ENCODE data around the gene CLCN7. TPM values are rescaled to one million over a fixed set of nuclear protein-coding genes. Genes with fewer than 3 reads are reported as not detected.

The CLCN7 gene
- total RNA-seq, 4 donors from 2014 or later: 46.3 to 140 (median 72.4) TPM

DNA sequence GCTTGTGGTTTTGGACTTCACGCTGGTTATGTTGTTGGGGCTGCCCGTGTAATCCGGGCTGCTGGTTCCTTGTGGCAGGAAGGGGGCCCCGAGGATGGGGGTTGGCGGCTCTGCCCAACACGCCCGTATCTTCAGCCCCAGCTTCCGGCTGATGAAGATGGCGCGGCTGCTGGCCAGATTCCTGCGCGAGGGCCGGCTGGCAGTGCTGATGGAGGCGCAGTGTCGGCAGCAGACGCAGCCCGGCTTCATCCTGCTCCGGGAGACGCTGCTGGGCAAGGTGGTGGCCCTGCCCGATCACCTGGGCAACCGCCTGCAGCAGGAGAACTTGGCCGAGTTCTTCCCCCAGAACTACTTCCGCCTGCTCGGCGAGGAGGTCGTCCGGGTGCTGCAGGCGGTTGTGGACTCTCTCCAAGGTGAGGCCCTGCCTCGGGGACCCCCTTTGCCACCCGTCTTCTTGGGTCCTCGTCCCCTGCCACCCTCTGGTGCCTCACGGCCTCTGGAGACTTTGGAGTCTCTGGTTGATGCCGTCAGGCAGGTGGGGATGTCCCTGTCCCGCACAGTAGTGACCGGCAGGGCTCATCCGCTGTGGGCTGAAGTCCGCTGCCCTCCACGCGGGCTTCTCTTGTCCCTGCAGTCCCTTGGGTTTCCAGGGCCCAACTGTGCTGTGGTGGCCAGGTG lies 20.5 kb upstream of the CLCN7 start:
- intact Hi-C loops (cut with DNase I; ENCODE audit: low total_unique reads): no loop called here
- WGBS, 2 donors: 92 to 93% methylated on average over 20 to 39 of the region's 39 CpGs
- H3K4me3 ChIP-seq (ENCODE audit: low read depth, poor library complexity, severe bottlenecking): no peak overlapping the region
- DNase-seq (ENCODE audit: low spot score in 2 of 2): no peak
- TF ChIP-seq POLR2A (IDR thresholded peaks at IDR 0.05): no peak
- TF ChIP-seq CTCF (IDR thresholded peaks at IDR 0.05): no peak

DNA sequence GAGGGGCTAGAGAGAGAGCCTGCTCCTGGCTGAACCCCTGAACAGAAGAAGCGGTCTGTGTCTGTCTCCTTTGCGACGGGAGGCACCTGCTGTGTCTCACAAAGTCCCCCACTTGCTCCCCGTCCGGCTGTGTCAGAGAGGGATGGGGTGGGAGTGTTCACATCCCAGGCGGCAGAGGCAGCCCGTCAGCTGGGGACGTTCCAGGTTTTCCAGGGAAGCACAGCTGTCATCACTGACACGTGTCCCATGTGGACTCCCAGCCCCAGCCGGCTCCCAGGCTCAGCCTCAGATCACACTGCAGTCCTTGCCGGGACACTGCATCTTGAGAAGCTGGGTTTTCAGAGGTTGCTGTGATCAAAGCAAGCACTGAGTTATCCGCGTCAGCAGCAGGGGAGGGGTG lies 19.9 kb upstream of the CLCN7 start:
- DNase-seq (ENCODE audit: low spot score in 2 of 2): no peak
- WGBS, 2 donors: 56 to 74% methylated on average over 13 of the region's 13 CpGs
- intact Hi-C loops (cut with DNase I; ENCODE audit: low total_unique reads): no loop called here
- no peak overlapping the region for H3K4me3 ChIP-seq (ENCODE audit: low read depth, poor library complexity, severe bottlenecking)
- TF ChIP-seq POLR2A (IDR thresholded peaks at IDR 0.05) (no peak), CTCF (IDR thresholded peaks at IDR 0.05) (no peak)

DNA sequence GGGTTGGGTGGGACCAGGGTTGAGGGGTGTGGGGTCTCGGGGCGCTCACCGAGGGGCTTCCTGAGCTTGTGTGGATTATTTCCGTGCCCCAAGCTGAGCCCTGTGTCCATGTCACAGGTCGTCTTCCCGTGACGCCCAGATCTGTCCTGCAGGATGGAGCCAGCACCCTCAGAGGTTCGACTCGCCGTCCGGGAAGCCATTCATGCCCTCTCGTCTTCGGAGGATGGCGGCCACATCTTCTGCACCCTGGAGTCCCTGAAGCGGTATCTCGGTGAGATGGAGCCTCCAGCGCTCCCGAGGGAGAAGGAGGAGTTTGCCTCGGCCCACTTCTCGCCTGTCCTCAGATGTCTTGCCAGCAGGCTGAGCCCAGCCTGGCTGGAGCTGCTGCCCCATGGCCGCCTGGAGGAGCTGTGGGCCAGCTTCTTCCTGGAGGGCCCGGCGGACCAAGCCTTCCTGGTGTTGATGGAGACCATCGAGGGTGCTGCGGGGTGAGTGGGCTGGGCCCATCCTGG lies 19.4 kb upstream of the CLCN7 start:
- intact Hi-C loops (cut with DNase I; ENCODE audit: low total_unique reads): no loop called here
- 29 to 44% methylated on average over 17 to 25 of the region's 25 CpGs for WGBS, 2 donors
- peak overlapping the region; percentile 54 for H3K4me3 ChIP-seq (ENCODE audit: low read depth, poor library complexity, severe bottlenecking)
- TF ChIP-seq CTCF (IDR thresholded peaks at IDR 0.05) (no peak), POLR2A (IDR thresholded peaks at IDR 0.05) (no peak)
- DNase-seq (ENCODE audit: low spot score in 2 of 2): no peak

- peak overlapping the region; percentile 54 for H3K4me3 ChIP-seq (ENCODE audit: low read depth, poor library complexity, severe bottlenecking)
- 0% methylated on average over 26 to 30 of the region's 30 CpGs for WGBS, 2 donors
- intact Hi-C loops (cut with DNase I; ENCODE audit: low total_unique reads): no loop called here
- TF ChIP-seq CTCF (IDR thresholded peaks at IDR 0.05) (no peak), POLR2A (IDR thresholded peaks at IDR 0.05) (no peak)
- DNase-seq (ENCODE audit: low spot score in 2 of 2): no peak
These were observed 18.9 kb upstream of the CLCN7 start for GRCh38 chr16:1493746-1494094.

DNA sequence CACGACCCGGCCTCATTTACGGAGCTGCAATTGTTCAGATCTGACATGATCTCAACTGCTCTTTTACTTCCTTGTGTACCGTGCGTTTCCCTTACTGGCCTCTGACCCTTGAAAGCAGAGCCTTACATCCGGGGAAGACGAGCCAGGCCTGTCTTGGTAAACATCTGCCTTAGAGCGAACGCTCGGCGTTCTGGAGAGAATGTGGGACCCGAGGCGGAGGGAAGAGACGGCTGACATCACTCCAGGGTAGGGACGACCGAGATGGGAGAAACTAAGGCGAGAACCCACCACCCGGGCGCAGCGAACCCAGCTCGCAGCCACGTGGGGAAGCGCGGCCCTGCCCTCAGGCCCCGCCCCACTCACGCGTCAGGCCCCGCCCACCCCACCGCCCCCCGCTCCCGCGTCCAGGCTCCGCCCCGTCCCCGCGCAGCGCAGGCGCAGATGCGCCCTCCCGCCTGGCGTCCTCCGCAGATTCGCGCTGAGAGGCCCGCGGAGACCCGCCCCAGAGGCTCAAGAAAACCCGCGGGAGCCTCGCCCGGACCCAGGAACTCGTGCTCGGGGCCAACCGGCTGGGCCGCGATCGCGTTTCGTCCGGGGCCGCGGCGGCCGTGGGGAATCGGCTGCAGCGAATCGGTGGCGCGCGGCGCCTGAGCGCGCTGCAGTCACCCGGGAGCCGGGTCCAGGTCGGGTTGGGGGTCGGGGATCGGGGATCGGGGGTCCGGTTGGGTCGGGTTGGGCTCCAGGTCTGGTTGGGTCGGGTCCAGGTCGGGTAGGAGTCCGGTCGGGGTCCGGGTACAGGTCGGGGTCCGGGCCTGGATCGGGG lies 18.3 kb upstream of the CLCN7 start, which contains the start of gene TELO2:
Gene TELO2 (plus strand): TSS at position 438 of the 823 bp plus-strand sequence. CDS start 922 bp downstream, outside the sequence.
- no peak for TF ChIP-seq CTCF (IDR thresholded peaks at IDR 0.05)
- TF ChIP-seq POLR2A (IDR thresholded peaks at IDR 0.05): no peak
- WGBS, 2 donors: 2 to 7% methylated on average over 25 to 71 of the region's 89 CpGs
- peak; percentile 51 to 94 for DNase-seq (ENCODE audit: low spot score in 2 of 2)
- H3K4me3 ChIP-seq (ENCODE audit: low read depth, poor library complexity, severe bottlenecking): peak within 1 kb of the TSS; percentile 54
- intact Hi-C loops (cut with DNase I; ENCODE audit: low total_unique reads): no loop called here
